Measurements from ENCODE around the gene KMT2C.

DNA sequence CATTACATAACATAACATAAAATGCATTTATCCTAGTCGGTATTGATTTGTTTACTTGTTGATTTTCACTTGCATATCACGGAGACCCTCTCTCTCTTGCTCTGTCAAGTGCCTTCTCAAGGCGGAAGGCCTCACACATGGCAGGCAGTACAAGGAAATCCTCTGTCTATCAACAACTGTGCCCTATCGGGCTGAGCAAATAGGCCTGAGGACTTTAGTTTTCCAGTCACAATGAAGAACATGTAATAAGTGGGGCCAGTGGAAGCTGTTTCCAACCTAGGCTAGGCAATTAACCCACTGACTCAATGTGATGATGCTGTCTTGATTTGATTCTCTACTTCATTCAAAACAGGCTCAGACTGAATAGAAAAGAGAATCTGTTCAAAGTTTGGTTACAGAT is 44.9 kb upstream of the KMT2C start:
- TF ChIP-seq, protein P1, sequence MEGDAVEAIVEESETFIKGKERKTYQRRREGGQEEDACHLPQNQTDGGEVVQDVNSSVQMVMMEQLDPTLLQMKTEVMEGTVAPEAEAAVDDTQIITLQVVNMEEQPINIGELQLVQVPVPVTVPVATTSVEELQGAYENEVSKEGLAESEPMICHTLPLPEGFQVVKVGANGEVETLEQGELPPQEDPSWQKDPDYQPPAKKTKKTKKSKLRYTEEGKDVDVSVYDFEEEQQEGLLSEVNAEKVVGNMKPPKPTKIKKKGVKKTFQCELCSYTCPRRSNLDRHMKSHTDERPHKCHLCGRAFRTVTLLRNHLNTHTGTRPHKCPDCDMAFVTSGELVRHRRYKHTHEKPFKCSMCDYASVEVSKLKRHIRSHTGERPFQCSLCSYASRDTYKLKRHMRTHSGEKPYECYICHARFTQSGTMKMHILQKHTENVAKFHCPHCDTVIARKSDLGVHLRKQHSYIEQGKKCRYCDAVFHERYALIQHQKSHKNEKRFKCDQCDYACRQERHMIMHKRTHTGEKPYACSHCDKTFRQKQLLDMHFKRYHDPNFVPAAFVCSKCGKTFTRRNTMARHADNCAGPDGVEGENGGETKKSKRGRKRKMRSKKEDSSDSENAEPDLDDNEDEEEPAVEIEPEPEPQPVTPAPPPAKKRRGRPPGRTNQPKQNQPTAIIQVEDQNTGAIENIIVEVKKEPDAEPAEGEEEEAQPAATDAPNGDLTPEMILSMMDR (IDR thresholded peaks at IDR 0.05; ENCODE audit: control extremely low read depth in 1 of 3, insufficient read depth in 1 of 3, low read depth in 1 of 3, low read length in 3 of 3), result no peak
- TF ChIP-seq SIX5 (IDR thresholded peaks at IDR 0.05; ENCODE audit: low read depth, low read length) (no peak), KDM4A (IDR thresholded peaks at IDR 0.05; ENCODE audit: low read depth, low read length, severe bottlenecking) (no peak), GABPA (IDR thresholded peaks at IDR 0.05; ENCODE audit: borderline replicate concordance, insufficient read depth, low read length) (no peak), POLR2A (IDR thresholded peaks at IDR 0.05; ENCODE audit: control extremely low read depth in 1 of 2, low read depth in 2 of 2, low read length in 2 of 2) (no peak), CHD2 (IDR thresholded peaks at IDR 0.05; ENCODE audit: low read length) (no peak), NRF1 (IDR thresholded peaks at IDR 0.05; ENCODE audit: low read depth, low read length) (no peak)

Data from H1 (cell line).